GM03348 (cell line): ENCODE data around the gene TRIM17.
A peak's percentile ranks its signal among the peaks of the same experiment; 100 is the strongest.
"Not testable (repeated sequence)": the region's sequence is repeated elsewhere in the genome, so short reads cannot be mapped to it uniquely, and the experiment has no call there.

Experiments
- DNase-seq: peaks from one replicate; pipeline ENCODE4 v3.0.0; 2012; ENCODE audit warnings: low spot score

Gene TRIM17

DNA sequence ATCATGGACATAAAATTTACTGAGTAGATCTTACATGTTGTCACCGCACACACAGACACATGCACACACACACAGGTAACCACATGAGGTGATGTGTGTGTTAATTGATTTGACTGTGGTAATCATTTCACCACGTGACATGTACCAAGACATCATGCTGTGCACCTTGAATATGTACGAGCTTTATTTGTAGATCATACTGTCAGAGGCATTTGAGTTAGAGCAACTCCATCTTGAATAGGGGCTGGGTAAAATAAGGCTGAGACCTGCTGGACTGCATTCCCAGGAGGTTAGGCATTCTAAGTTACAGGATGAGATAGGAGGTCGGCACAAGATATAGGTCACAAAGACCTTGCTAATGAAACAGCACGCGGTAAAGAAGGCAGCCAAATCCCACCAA lies 31.7 kb upstream of the TRIM17 start:
- DNase-seq: no peak

DNA sequence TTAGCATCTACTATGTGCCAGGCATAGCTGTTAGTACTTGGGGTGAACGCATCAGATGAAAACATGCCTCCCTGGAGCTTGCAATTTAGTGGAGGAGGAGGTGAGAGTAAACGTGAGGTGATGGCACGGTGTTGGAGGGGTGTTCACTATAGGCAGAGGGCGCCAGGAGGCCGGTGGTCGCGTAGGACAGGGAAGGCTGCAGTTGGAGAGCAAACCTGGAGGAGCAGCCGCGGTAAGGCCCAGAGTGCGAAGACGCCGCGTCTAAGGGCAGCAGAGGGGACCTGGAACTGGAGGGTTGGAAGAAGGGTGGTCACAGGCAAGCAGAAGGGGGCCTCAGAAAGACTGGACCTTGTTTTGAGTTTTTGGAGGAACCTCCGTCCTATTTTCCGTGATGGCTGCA lies 30.2 kb upstream of the TRIM17 start:
- no peak for DNase-seq

DNA sequence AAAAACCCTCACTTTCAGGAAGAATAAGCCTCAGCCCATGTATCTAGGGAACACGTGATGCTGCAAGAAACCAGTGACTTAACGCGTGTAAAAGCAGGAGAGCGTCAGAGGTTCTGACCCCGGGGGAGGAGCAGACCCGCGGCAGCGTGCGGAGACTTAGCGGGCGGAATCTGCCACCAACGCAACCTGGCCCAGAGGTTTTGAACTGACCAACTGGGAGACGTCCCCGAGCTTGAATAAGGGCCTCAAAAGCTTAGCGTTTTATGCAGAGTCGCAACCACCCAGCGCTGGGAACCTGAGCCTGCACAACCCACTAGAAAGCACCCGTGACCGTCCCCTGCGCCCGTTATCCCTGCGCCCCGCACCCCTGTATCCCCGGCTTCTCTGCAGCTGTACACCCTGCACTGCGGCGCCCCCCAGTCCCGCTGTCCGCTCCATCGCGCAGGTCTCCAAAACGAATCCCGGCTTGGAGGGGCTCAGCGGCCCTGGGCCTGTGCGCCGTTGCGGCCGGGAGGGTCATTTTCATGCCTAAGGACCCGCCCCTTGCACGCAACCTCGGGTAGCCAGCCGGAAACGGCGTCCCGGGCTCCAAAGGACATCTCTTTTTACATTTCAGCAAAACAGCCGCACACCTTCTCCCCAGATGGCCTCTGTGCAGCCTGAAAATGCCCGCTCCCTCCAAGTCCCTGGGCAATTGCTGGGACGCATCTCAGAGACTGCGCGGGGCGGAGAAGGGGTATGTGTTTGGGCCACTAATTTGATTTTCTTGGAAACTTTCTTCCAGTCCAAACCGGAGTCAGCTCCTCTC lies 29.4 kb upstream of the TRIM17 start:
- DNase-seq: peak; percentile 52

GRCh38 chr1:228445490-228445842 lies 28.8 kb upstream of the TRIM17 start:
- no peak for DNase-seq

DNA sequence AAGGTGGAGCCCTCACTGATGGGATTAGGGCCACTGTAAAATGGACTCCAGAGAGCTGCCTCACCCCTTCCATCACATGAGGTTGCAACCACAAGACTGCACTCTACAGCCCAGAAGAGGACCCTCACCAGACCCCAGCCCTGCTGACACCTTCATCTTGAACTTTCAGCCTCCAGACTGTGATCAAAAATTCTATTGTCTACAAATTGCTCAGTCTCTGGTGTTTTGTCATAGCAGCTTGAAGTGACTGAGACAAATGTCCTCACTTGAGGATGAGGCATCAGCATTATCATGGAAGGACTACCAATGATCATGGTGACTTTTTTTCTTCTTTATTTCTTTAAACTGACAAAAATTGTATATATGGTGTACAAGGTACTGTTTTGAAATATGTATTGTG lies 26.7 kb upstream of the TRIM17 start:
- DNase-seq: no peak

DNA sequence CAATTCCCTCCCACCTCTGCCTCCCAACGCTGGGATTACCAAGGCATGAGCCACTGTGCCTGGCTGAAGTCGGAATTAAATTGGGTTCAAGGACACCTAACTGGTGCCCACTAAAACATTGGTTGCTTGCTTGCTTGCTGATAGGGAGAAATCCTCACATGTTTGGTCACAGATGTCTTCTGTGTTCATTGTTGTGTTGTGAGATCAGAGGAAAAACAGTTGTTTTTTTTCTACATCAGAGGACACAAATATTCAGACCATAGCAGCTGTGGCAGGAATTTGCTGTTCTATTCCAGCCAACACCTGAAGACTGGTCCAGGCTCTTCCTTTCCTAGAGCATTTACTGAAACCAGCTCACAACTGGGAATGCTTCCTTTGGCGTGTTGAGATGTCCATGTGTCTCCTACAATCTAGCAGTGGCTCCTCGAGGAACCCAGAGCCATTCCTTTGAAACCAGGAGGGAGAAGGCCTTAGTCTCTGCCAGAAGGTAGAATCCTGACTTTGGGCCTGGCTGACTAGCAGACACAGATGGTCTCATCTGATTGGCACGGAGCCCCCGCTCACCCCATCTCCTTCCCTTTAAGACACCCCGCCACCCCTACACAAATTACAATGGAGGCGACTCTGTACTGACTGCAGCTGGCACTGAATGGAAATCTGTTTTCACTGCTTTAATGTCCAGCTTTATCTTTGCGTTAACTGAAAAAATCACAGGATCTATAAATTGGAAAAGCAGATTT lies 24.3 kb upstream of the TRIM17 start:
- no peak for DNase-seq

GRCh38 chr1:228438266-228438665 lies 21.6 kb upstream of the TRIM17 start:
- no peak for DNase-seq

GRCh38 chr1:228437424-228437962 lies 20.8 kb upstream of the TRIM17 start:
- no peak for DNase-seq

GRCh38 chr1:228434689-228435088 lies 18.0 kb upstream of the TRIM17 start:
- no peak for DNase-seq

- DNase-seq: not testable (repeated sequence)
These were observed 16.8 kb upstream of the TRIM17 start for GRCh38 chr1:228433337-228434053.

GRCh38 chr1:228430243-228430642 lies 13.6 kb upstream of the TRIM17 start:
- no peak for DNase-seq

DNA sequence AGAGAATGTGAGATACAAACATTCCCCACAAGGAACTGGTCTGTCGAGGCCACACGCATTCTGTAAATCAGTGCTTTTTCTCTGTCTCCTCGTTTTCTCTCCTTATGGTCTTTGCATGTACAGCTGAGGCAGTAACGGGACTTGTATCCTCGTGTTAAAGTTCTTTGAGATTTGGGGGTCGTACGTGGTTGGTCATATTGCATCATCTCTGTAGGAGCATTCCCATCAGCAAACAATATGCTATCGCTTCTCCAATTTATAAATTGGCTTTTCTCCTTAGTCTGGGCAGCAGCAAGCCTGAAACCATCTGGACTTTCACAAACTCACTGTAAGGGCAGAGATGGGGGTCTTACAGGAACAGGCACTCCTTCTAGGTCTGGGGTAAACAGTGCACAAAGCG lies 13.0 kb upstream of the TRIM17 start:
- no peak for DNase-seq

DNA sequence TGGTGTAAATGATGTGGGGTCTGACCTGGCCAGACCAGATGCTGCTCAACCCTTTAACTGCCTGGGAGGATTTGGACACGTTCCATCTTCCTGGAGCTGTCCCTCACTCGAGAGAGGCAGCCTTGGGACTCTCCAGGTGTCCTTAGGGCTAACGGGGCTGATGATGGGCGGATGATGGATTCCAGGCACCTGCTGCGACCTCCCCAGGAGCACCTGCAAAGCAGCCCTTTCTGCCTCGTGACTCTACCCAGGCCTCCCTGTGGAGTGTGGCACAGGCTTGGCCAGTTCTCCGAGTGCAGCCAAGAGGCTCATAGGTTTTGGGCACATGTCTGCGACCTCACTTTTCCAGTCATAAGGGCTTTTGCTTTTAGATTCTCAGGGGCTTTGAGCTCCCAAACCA lies 12.3 kb upstream of the TRIM17 start:
- no peak for DNase-seq

GRCh38 chr1:228428412-228428811 lies 11.8 kb upstream of the TRIM17 start:
- no peak for DNase-seq

DNA sequence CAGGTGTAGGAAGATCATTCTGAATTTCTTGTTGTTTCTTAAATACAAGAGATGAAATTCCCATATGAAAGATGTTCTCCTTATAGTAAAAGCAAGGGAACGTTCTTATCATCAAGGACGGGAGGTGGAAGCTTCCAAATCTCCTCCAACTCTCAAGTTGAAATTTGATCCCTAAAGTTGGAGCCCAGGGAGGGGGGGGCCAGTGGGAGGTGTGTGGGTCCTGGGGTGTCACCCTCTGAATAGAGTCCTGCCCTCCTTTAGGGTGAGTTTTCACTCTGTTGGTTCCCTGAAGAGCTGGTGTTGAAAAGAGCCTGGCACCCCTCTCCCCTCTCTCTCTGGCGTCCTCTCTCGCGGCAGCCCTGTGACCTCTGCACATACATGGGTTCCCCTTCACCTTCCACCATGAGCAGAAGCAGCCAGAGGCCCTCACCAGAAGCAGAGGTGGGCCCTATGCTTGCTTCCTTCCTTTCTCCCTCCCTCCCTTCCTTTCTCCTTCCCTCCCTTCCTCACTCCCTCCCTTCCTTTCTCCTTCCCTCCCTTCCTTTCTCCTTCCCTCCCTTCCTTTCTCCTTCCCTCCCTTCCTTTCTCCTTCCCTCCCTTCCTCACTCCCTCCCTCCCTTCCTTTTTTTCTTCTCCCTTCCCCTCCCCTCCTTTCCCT lies 10.0 kb upstream of the TRIM17 start:
- no peak for DNase-seq

DNA sequence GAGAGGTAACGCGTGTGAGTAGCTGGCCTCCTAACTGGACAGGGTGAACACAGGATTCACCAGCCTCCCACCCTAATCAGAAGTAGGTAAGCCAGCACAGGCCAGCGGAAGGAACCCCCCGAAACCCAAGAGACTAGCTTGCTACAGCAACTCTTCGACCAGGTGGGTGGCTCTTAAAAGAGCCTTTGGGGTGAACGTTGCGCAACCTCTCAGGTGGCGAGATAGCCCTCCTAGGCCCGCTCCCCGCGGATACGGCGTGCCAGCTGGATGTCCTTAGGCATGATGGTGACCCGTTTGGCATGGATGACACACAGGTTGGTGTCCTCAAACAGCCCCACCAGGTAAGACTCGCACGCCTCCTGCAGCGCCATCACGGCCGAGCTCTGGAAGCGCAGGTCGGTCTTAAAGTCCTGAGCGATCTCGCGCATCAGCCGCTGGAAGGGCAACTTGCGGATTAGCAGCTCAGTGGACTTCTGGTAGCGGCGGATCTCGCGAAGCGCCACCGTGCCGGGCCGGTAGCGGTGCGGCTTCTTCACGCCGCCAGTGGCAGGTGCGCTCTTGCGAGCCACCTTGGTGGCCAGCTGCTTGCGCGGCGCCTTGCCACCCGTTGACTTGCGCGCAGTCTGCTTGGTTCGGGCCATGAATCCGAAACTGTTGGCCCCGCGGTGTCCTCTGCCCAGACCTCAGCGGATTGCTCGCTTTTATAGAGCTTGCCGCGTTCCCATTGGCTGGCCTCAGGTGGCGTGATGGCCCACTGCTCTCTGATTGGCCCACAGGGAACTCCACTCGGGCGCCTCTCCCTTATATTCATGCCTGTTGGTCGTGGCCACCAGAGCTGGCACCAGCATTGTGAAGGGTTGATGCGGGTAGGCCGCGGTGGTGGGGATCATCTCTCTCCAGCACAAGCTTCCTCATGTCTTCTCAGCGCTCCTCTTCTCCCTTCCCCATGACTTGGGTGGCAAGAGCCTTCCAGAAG lies 8.3 kb upstream of the TRIM17 start:
- no peak for DNase-seq

DNA sequence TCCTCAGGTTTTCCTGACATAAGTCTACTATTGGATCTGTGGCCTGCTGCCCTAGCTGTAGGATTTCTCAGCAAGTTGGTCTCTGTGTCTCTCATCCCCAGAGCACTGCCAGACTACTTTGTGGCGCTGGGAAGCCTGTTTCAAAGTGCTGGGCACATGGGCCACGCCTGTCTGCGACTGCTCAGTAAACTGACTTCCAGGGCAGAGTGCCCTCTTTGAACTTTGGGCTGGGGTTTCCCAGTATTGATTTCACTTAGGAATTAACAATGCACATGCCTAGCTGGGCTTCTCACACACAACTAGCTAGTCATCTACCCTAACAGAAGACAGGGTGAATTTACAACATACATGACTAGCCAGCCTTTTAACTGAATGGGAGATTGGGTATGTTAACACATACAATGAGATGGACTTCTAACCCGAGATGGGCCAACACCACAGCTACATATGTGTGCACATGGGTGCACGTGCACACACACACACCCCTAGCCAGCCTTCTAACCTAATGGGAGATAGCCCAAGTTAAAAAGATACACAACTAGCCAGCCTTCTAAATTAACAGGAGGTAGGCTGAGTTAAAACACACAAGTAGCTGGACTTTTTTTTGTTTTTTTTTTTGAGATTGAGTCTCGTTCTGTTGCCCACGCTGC lies 6.9 kb upstream of the TRIM17 start:
- DNase-seq: no peak

DNA sequence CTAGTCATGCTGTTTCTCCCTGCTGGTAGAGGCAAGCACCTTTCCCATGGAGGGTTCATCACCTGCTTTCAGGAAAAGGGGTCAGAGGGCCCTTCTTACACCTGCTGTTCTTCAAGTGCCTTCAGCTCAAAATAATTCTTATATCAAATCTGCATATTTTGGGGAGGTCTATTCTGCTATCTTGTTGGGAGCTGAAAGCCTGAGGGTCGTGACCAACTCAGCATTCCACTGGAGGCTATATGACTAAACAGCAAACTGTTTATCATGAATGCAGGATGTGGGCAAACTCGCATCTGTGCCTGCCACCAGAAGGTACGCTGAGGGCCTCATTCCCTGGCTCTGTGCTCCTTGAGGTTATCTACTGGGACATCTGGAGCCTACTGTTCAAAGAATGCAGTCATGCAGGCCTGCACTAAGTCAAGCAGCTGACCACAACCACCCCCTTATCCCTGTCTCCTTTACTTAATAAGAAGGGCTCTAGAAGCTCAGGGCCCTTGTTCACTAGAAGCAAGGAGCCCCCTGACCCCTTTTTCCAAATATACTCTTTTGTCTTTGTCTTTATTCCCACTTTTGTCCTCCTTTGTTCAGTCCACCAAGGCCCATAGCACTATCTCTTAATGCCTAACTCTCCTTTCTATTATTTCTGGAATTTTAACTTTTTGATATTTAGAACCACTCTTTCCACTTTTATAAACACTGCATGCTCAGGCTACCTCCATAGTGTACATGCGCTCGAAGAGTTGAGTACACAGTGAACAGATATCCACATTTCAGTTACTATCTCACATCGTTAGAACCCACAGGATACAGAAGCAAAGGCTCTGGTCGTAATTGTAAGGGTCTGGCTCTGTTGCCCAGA lies 4.5 kb upstream of the TRIM17 start:
- no peak for DNase-seq

DNA sequence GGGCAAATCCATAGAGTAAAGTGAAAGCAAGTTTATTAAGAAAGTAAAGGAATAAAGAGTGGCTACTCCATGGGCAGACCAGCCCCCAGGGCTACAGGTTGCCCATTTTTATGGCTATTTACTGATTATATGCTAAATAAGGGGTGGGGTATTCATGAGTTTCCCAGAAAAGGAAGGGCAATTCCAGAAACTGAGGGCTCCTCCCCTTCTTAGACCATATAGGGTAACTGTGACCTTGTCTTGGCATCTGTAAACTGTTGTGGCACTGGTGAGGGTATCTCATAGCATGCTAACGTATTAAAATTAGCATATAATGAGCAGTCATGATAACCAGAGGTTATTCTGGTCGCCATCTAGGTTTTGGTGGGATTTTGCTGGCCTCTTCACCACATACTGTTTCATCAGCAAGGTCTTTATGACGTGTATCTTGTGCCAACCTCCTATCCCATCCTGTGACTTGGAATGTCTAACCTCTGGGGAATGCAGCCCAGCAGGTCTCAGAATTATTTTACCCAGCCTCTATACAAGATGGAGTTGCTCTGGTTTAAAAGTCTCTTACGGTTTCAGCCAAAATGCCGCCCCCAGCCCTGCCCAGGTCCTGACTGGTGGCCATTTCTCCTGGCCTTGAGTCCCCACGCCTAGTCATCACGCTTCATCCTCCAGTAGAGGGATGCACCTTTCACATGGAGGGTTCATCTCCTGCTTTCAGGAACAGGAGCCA lies 982 bp upstream of the TRIM17 start:
- no peak for DNase-seq
